Adrenal gland (tissue), 5 donors: ENCODE results near the gene SLC14A1.

Experiments used
- CTCF ChIP-seq, 6 experiments: fragments of 450-650 bp in 4 of 6; fragments of 200-600 bp in 2 of 6; sonication (generic) in 1 of 6; IDR thresholded peaks; 1 replicate in 5 of 6; 2 replicates in 1 of 6; pipeline versions ENCODE4 v1.5.1 to v1.8.0; 2016 to 2021; ENCODE audit warnings: antibody characterized with exemption in 6 of 6, mild to moderate bottlenecking in 2 of 6, moderate library complexity in 1 of 6
- POLR2A ChIP-seq, 2 donors: fragments of 450-650 bp; IDR thresholded peaks; one replicate each; pipeline ENCODE4 v1.6.1; 2017; ENCODE audit warnings: antibody characterized with exemption in 2 of 2, mild to moderate bottlenecking in 2 of 2, moderate library complexity in 1 of 2
- donor health status: DM: no; HTN: no; CAD: no.

DNA sequence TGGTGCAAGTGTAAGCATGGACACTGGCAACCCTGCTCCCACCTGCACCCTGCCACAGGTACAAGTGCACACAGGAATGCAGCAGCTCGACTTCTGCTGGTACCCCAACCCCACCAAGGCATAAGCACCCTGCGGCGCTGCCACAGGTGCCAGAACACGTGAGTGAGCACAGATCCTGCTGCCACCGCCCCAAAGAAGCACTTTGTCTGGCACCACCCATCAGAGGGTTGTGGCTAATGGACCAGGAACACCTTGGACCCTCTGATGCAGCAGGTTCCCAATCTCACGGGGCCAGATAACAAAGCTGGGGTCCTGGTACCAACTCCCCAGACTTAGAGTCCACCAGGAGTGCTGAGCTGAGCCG lies 32.2 kb upstream of the SLC14A1 start:
- TF ChIP-seq CTCF (IDR thresholded peaks at IDR 0.05) = no peak
- TF ChIP-seq POLR2A (IDR thresholded peaks at IDR 0.05) = no peak
